ENCODE results near the gene ADAMTSL2. TPM values are rescaled to one million over a fixed set of nuclear protein-coding genes. Genes with fewer than 3 reads are reported as not detected.

Gene ADAMTSL2
- total and polyA plus RNA-seq, 2 donors (not counting 1 experiment from before 2014, with no cell fraction given): under 0.01 to 0.09 TPM

- TF ChIP-seq CTCF (conservative IDR thresholded peaks at IDR 0.05 in 1 of 2, IDR thresholded peaks at IDR 0.05 in 1 of 2; ENCODE audit: low read depth in 1 of 2, low read length in 2 of 2) (no peak), EZH2 (IDR thresholded peaks at IDR 0.05; ENCODE audit: low read length, missing control alignments) (no peak)
- Histone ChIP-seq H4K20me1 (ENCODE audit: control insufficient read depth, extremely low read depth, insufficient read depth, low read length) (no peaks in the 10 kb centered on the region), H3K27ac (ENCODE audit: insufficient read depth, low read length) (no peak overlapping the region), H3K27me3 (ENCODE audit: control insufficient read depth, insufficient read depth, low read length) (no peaks in the 10 kb centered on the region), H3K4me2 (ENCODE audit: extremely low read depth, insufficient read depth, low read length) (no peak overlapping the region), H3K4me3 (replicated peaks in 1 of 4; ENCODE audit: control extremely low read depth in 1 of 4, insufficient read depth in 1 of 4, low read depth in 3 of 4, low read length in 4 of 4) (no peak overlapping the region), H2AFZ (ENCODE audit: low read length) (no peak overlapping the region), H3K9me3 (ENCODE audit: control insufficient read depth, insufficient read depth, low read depth, low read length) (no peaks in the 10 kb centered on the region), H3K36me3 (ENCODE audit: control insufficient read depth, insufficient read depth, low read length) (no peaks in the 10 kb centered on the region), H3K4me1 (ENCODE audit: control insufficient read depth, extremely low read depth, insufficient read depth, low read length) (peaks cover 15% of the 10 kb centered on the region), H3K79me2 (ENCODE audit: control insufficient read depth, insufficient read depth, low read length) (no peaks in the 10 kb centered on the region), H3K9ac (ENCODE audit: insufficient read depth, low read length) (no peak overlapping the region)
- no peak for DNase-seq (ENCODE audit: low read depth in 2 of 2)
These were observed 19.6 kb downstream of the ADAMTSL2 start for GRCh38 chr9:133553973-133554713.

- Histone ChIP-seq H3K9me3 (ENCODE audit: control insufficient read depth, insufficient read depth, low read depth, low read length) (no peaks in the 10 kb centered on the region), H3K27ac (ENCODE audit: insufficient read depth, low read length) (no peak overlapping the region), H4K20me1 (ENCODE audit: control insufficient read depth, extremely low read depth, insufficient read depth, low read length) (no peaks in the 10 kb centered on the region), H3K4me1 (ENCODE audit: control insufficient read depth, extremely low read depth, insufficient read depth, low read length) (peaks cover 15% of the 10 kb centered on the region), H3K79me2 (ENCODE audit: control insufficient read depth, insufficient read depth, low read length) (no peaks in the 10 kb centered on the region), H3K4me3 (replicated peaks in 1 of 4; ENCODE audit: control extremely low read depth in 1 of 4, insufficient read depth in 1 of 4, low read depth in 3 of 4, low read length in 4 of 4) (no peak overlapping the region), H3K4me2 (ENCODE audit: extremely low read depth, insufficient read depth, low read length) (no peak overlapping the region), H3K9ac (ENCODE audit: insufficient read depth, low read length) (no peak overlapping the region), H2AFZ (ENCODE audit: low read length) (no peak overlapping the region), H3K36me3 (ENCODE audit: control insufficient read depth, insufficient read depth, low read length) (no peaks in the 10 kb centered on the region), H3K27me3 (ENCODE audit: control insufficient read depth, insufficient read depth, low read length) (no peaks in the 10 kb centered on the region)
- no peak for DNase-seq (ENCODE audit: low read depth in 2 of 2)
- TF ChIP-seq EZH2 (IDR thresholded peaks at IDR 0.05; ENCODE audit: low read length, missing control alignments) (no peak), CTCF (conservative IDR thresholded peaks at IDR 0.05 in 1 of 2, IDR thresholded peaks at IDR 0.05 in 1 of 2; ENCODE audit: low read depth in 1 of 2, low read length in 2 of 2) (no peak)
These were observed 20.2 kb downstream of the ADAMTSL2 start for GRCh38 chr9:133554729-133555128.

- DNase-seq (ENCODE audit: low read depth in 2 of 2): no peak
- no peaks in the 10 kb centered on the region for H3K27me3 ChIP-seq (ENCODE audit: control insufficient read depth, insufficient read depth, low read length)
- H3K36me3 ChIP-seq (ENCODE audit: control insufficient read depth, insufficient read depth, low read length): no peaks in the 10 kb centered on the region
- no peak overlapping the region for H3K27ac ChIP-seq (ENCODE audit: insufficient read depth, low read length)
- no peak overlapping the region for H3K9ac ChIP-seq (ENCODE audit: insufficient read depth, low read length)
- no peak overlapping the region for H3K4me2 ChIP-seq (ENCODE audit: extremely low read depth, insufficient read depth, low read length)
- H2AFZ ChIP-seq (ENCODE audit: low read length): no peak overlapping the region
- no peaks in the 10 kb centered on the region for H3K9me3 ChIP-seq (ENCODE audit: control insufficient read depth, insufficient read depth, low read depth, low read length)
- H3K4me3 ChIP-seq (replicated peaks in 1 of 4; ENCODE audit: control extremely low read depth in 1 of 4, insufficient read depth in 1 of 4, low read depth in 3 of 4, low read length in 4 of 4): no peak overlapping the region
- no peaks in the 10 kb centered on the region for H3K79me2 ChIP-seq (ENCODE audit: control insufficient read depth, insufficient read depth, low read length)
- H3K4me1 ChIP-seq (ENCODE audit: control insufficient read depth, extremely low read depth, insufficient read depth, low read length): peaks cover 15% of the 10 kb centered on the region
- no peaks in the 10 kb centered on the region for H4K20me1 ChIP-seq (ENCODE audit: control insufficient read depth, extremely low read depth, insufficient read depth, low read length)
- TF ChIP-seq CTCF (conservative IDR thresholded peaks at IDR 0.05 in 1 of 2, IDR thresholded peaks at IDR 0.05 in 1 of 2; ENCODE audit: low read depth in 1 of 2, low read length in 2 of 2) (no peak), EZH2 (IDR thresholded peaks at IDR 0.05; ENCODE audit: low read length, missing control alignments) (no peak)
These were observed 21.9 kb downstream of the ADAMTSL2 start for GRCh38 chr9:133556354-133556753.
